ENCODE data around the gene SREBF1.

DNA sequence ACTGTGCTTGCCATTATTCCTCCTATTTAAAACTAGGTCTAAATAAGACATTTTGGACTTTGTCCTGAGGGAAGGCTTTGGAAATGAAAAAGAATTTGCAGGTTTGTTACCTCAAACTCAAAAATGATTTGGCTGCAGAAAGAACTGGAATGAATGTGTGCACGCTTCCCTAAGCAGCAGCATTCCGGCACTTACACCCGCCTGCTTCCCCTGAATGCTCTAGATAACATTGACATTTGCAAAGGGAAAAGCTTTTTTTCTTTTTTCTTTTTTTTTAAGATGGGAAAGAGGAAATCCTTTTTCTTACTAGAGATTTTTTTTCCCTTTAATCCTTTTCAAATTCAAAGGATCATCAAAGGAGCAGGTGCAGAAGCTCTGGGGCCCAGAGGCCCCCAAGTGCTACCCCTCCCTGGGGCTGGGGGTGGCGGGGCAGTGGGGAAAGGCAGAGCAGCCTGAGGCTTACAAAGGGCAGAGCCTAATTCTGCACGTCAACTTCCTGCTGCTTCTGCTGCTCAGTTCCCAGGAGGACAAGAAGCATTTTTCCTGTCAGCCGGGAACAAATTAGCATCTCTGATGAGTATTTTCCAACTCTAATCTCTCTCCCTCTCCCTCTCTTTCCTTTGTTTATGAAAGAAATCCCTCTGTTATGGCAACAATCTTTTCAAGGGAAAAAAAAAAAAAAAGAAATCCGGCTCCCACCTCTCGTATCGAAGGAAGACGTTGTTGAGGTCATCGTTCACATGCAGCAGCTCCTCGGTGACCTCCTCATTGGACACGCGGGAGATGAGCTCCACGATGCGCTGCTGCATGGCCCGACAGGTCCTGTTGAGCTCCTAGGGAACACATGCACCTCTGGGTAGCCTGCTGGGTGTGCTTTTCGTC is 32.1 kb upstream of the SREBF1 start:
- TF ChIP-seq CTCF (conservative IDR thresholded peaks at IDR 0.05; ENCODE audit: low read length) (no peak), EZH2phosphoT487 (IDR thresholded peaks at IDR 0.05; ENCODE audit: borderline replicate concordance) (no peak)
